Measurements from ENCODE around the gene CELF2.

DNA sequence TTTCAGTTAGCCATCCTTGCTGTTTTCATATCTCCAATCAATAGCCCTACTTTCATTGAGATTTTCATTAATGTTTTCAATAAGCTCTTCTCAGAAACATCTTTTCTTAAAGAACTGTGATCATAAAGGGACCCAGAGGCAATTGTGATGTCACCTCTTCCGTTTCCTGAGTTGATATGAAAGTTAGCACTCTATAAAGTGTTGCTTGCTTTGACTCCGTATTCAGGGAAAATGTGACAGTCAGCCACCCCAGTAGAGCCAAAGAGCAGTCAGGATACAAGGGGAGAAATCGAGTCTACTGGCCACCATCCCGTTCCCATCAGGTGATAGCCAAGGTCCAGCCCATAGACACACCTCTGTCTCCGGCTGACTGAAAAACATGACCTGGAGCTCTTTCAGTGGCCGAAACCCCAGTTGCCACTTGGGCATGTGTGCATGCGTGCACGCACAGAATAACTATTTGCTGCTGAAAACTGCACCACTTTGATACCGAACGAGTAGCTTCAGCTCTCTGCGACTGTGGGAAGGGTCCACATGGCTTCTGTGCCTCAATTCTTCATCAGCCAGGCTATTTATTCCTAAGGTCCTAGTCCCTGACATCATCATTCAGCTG, 302.4 kb downstream of the CELF2 start:
- TF ChIP-seq, protein P1, sequence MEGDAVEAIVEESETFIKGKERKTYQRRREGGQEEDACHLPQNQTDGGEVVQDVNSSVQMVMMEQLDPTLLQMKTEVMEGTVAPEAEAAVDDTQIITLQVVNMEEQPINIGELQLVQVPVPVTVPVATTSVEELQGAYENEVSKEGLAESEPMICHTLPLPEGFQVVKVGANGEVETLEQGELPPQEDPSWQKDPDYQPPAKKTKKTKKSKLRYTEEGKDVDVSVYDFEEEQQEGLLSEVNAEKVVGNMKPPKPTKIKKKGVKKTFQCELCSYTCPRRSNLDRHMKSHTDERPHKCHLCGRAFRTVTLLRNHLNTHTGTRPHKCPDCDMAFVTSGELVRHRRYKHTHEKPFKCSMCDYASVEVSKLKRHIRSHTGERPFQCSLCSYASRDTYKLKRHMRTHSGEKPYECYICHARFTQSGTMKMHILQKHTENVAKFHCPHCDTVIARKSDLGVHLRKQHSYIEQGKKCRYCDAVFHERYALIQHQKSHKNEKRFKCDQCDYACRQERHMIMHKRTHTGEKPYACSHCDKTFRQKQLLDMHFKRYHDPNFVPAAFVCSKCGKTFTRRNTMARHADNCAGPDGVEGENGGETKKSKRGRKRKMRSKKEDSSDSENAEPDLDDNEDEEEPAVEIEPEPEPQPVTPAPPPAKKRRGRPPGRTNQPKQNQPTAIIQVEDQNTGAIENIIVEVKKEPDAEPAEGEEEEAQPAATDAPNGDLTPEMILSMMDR (conservative IDR thresholded peaks at IDR 0.05; ENCODE audit: low read depth, low read length) = no peak
- TF ChIP-seq RCOR1 (IDR thresholded peaks at IDR 0.05; ENCODE audit: insufficient replicate concordance, low read length) = no peak
- no peak for TF ChIP-seq RAD21 (IDR thresholded peaks at IDR 0.05; ENCODE audit: low read length)
- TF ChIP-seq, protein P2, sequence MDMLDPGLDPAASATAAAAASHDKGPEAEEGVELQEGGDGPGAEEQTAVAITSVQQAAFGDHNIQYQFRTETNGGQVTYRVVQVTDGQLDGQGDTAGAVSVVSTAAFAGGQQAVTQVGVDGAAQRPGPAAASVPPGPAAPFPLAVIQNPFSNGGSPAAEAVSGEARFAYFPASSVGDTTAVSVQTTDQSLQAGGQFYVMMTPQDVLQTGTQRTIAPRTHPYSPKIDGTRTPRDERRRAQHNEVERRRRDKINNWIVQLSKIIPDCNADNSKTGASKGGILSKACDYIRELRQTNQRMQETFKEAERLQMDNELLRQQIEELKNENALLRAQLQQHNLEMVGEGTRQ (IDR thresholded peaks at IDR 0.05; ENCODE audit: low read depth, low read length) = no peak
- TF ChIP-seq CHD1 (IDR thresholded peaks at IDR 0.05; ENCODE audit: low read depth, low read length) = no peak
- no peak for TF ChIP-seq CEBPB (IDR thresholded peaks at IDR 0.05; ENCODE audit: low read depth, low read length)
- TF ChIP-seq POLR2A (IDR thresholded peaks at IDR 0.05; ENCODE audit: low read depth, low read length) = no peak
- no peak for TF ChIP-seq MAFK (IDR thresholded peaks at IDR 0.05; ENCODE audit: low read depth, low read length)
- TF ChIP-seq RFX5 (IDR thresholded peaks at IDR 0.05; ENCODE audit: low read depth, low read length) = no peak
- no peak for TF ChIP-seq MAZ (IDR thresholded peaks at IDR 0.05; ENCODE audit: borderline replicate concordance, low read depth, low read length)
- TF ChIP-seq NFE2L2 (IDR thresholded peaks at IDR 0.05; ENCODE audit: low read depth, low read length) = no peak
- TF ChIP-seq MXI1 (IDR thresholded peaks at IDR 0.05; ENCODE audit: borderline replicate concordance, low read depth, low read length) = no peak
- no peak for TF ChIP-seq SMC3 (IDR thresholded peaks at IDR 0.05; ENCODE audit: low read depth, low read length)
- TF ChIP-seq FOS (IDR thresholded peaks at IDR 0.05; ENCODE audit: low read depth, low read length) = no peak
